HG03064 (cell line): ENCODE measurements around the gene VPREB3.

Experiments
- ATAC-seq: cut with Tn5 transposase; IDR thresholded peaks from one replicate; pipeline ENCODE4 v1.9.1; 2021; ENCODE audit warnings: low read depth; ENCODE audit not compliant: unreplicated experiment

Gene VPREB3

GRCh38 chr22:23767673-23768548 is 13.7 kb upstream of the VPREB3 start, which contains the start of gene CHCHD10:
Gene CHCHD10, minus strand, starts transcription at chr22:23767972. Its CDS starts 98 bp downstream, at chr22:23767874.
- no peak for ATAC-seq

- no peak for ATAC-seq
Measured at GRCh38 chr22:23767303-23767672, 13.1 kb upstream of the VPREB3 start.

- ATAC-seq: no peak
Measured at GRCh38 chr22:23764899-23765881, 11.0 kb upstream of the VPREB3 start.

- no peak for ATAC-seq
Measured at GRCh38 chr22:23763954-23764353, 9.7 kb upstream of the VPREB3 start.

GRCh38 chr22:23763579-23763945 is 9.3 kb upstream of the VPREB3 start:
- ATAC-seq: no peak

- ATAC-seq: no peak
Measured at GRCh38 chr22:23762842-23763578, 8.8 kb upstream of the VPREB3 start, which contains the start of gene C22orf15. Gene C22orf15, plus strand, starts transcription at chr22:23762990. Its CDS starts 317 bp downstream, at chr22:23763307.

GRCh38 chr22:23760056-23760455 is 5.8 kb upstream of the VPREB3 start:
- no peak for ATAC-seq

GRCh38 chr22:23759566-23759965 is 5.3 kb upstream of the VPREB3 start:
- ATAC-seq: no peak

- no peak for ATAC-seq
Measured at GRCh38 chr22:23756891-23757290, 2.7 kb upstream of the VPREB3 start.

- no peak for ATAC-seq
Measured at GRCh38 chr22:23755711-23756110, 1.5 kb upstream of the VPREB3 start.

GRCh38 chr22:23754980-23755636 is 883 bp upstream of the VPREB3 start:
- no peak for ATAC-seq

- no peak for ATAC-seq
Measured at GRCh38 chr22:23753385-23753784, 840 bp downstream of the VPREB3 start.

- no peak for ATAC-seq
Measured at GRCh38 chr22:23752750-23753149, 1.5 kb downstream of the VPREB3 start.

- ATAC-seq: no peak
Measured at GRCh38 chr22:23752090-23752691, 2.0 kb downstream of the VPREB3 start.

- ATAC-seq: no peak
Measured at GRCh38 chr22:23751441-23751996, 2.7 kb downstream of the VPREB3 start.

- peak; percentile 68 for ATAC-seq
Measured at GRCh38 chr22:23750714-23751440, 3.3 kb downstream of the VPREB3 start, which contains the start of gene ZNF70. Gene ZNF70, minus strand, starts transcription at chr22:23751112. Its CDS starts 5,972 bp downstream, at chr22:23745140.

- no peak for ATAC-seq
Measured at GRCh38 chr22:23750367-23750713, 3.9 kb downstream of the VPREB3 start.

- no peak for ATAC-seq
Measured at GRCh38 chr22:23749841-23750301, 4.4 kb downstream of the VPREB3 start.
